K562 (cell line): ENCODE data around the gene NDUFB8. TPM values are rescaled to one million over a fixed set of nuclear protein-coding genes. Genes with fewer than 3 reads are reported as not detected.

Experiments used
- ATAC-seq: fragments of 200-7000 bp; cut with Tn5 transposase; 3 replicates; pipeline ENCODE4 v1.9.1; 2020; ENCODE audit warnings: moderate library complexity
- BruUV-seq: library from RNA; stranded (reverse); fragments of 400-500 nt; replicated peaks from 2 replicates; lab custom pipeline; 2021; lab: Mats Ljungman, UMichigan
- CTCF ChIA-PET: fragments of 300-600 bp; formaldehyde crosslinking; extraction: SDS; loops from one replicate; lab custom pipeline; 2021; ENCODE audit warnings: low intra/inter-chr PET ratio; lab: Yijun Ruan, JAX
- POLR2A ChIA-PET: fragments of 300-600, 350-650 bp; sonication (Branson Sonifier 250); formaldehyde crosslinking; extraction: SDS; loops from one replicate; lab custom pipeline; 2021; ENCODE audit warnings: antibody characterized with exemption, inconsistent platforms; lab: Yijun Ruan, JAX
- DNase-seq, 4 experiments: peaks; one replicate each; pipeline versions ENCODE4 v3.0.0 to v3.0.0-alpha.2; 2011 to 2018; ENCODE audit warnings: low spot score in 3 of 4, mixed read lengths in 3 of 4; ENCODE audit errors: extremely low read depth in 1 of 4
- FAIRE-seq: peaks from 2 replicates; lab custom pipeline; 2011; peaks lifted over from hg19 to GRCh38; lab: Jason Lieb, UNC
- H2AFZ ChIP-seq: 2 replicates; pipeline ENCODE4 v1.6.0; 2011; ENCODE audit warnings: low read depth, low read length, control low read depth, inconsistent platforms
- H3K27ac ChIP-seq: fragments of 200-600 bp; 3 replicates; pipeline ENCODE4 v1.8.0; 2011; ENCODE audit warnings: low read depth, mild to moderate bottlenecking, control low read depth, inconsistent platforms, low read length, moderate library complexity, mixed read lengths; ENCODE audit errors: extremely low read depth
- H3K27me3 ChIP-seq, 2 experiments: fragments of 300-600 bp in 1 of 2; 2 replicates in 1 of 2; 3 replicates in 1 of 2; pipeline versions ENCODE4 v1.6.0 to v1.8.0; 2011; ENCODE audit warnings: inconsistent platforms in 2 of 2, low read length in 2 of 2, mild to moderate bottlenecking in 1 of 2, mixed read lengths in 1 of 2, moderate library complexity in 1 of 2; ENCODE audit not compliant: control insufficient read depth in 2 of 2, insufficient read depth in 2 of 2
- H3K36me3 ChIP-seq: fragments of 300-600 bp; 3 replicates; pipeline ENCODE4 v1.8.0; 2011; ENCODE audit warnings: mild to moderate bottlenecking, low read length, inconsistent platforms; ENCODE audit not compliant: control insufficient read depth, insufficient read depth
- H3K4me1 ChIP-seq, 2 experiments: fragments of 200-600 bp in 1 of 2; replicated peaks in 1 of 2; 2 replicates in 1 of 2; 3 replicates in 1 of 2; pipeline versions ENCODE4 v1.5.1 to v1.8.0; 2011; ENCODE audit warnings: inconsistent platforms in 2 of 2, low read length in 2 of 2, mild to moderate bottlenecking in 1 of 2, mixed read lengths in 1 of 2, moderate library complexity in 1 of 2; ENCODE audit not compliant: control insufficient read depth in 2 of 2, insufficient read depth in 2 of 2
- H3K4me2 ChIP-seq: 2 replicates; pipeline ENCODE4 v1.6.1; 2011; ENCODE audit warnings: low read length, control low read depth, inconsistent platforms, mixed read lengths; ENCODE audit not compliant: insufficient read depth
- H3K4me3 ChIP-seq: fragments of 200-600 bp; sonication (generic), shearing (Covaris generic); 2 replicates; pipeline ENCODE4 v1.5.1; 2016; ENCODE audit warnings: control low read depth, inconsistent platforms
- H3K79me2 ChIP-seq: fragments of 200-600 bp; 3 replicates; pipeline ENCODE4 v1.8.0; 2011; ENCODE audit warnings: low read length, inconsistent platforms; ENCODE audit not compliant: control insufficient read depth, insufficient read depth
- H3K9ac ChIP-seq, 2 experiments: 2 replicates each; pipeline versions ENCODE4 v1.6.0 to v1.6.1; 2011; ENCODE audit warnings: low read depth in 2 of 2, low read length in 2 of 2, control low read depth in 1 of 2, inconsistent platforms in 1 of 2, mild to moderate bottlenecking in 1 of 2, mixed read lengths in 1 of 2; ENCODE audit not compliant: insufficient read depth in 1 of 2
- H3K9me1 ChIP-seq: one replicate; pipeline ENCODE4 v1.6.0; 2011; ENCODE audit warnings: inconsistent platforms, mild to moderate bottlenecking, low read length, moderate library complexity; ENCODE audit not compliant: control insufficient read depth, insufficient read depth
- H3K9me3 ChIP-seq: replicated peaks from 2 replicates; pipeline ENCODE4 v1.5.1; 2011; ENCODE audit warnings: low read depth, low read length, inconsistent platforms; ENCODE audit not compliant: control insufficient read depth, insufficient read depth
- H4K20me1 ChIP-seq: replicated peaks from 2 replicates; pipeline ENCODE4 v1.6.1; 2011; ENCODE audit warnings: low read length, inconsistent platforms, mixed read lengths; ENCODE audit not compliant: control insufficient read depth, insufficient read depth
- BCOR ChIP-seq: fragments of 450-650 bp; IDR thresholded peaks from 2 replicates; pipeline ENCODE4 v1.6.1; 2016
- CBFB ChIP-seq: sonication (generic); formaldehyde crosslinking; IDR thresholded peaks from 2 replicates; pipeline ENCODE4 v1.4.0; 2020; ENCODE audit warnings: mild to moderate bottlenecking, missing genetic modification reagents
- DEAF1 ChIP-seq: fragments of 450-650 bp; formaldehyde crosslinking; IDR thresholded peaks from 2 replicates; pipeline ENCODE4 v1.4.0; 2020; ENCODE audit warnings: mild to moderate bottlenecking, moderate library complexity
- ELF2 ChIP-seq: fragments of 250-450 bp; sonication (Bioruptor Pico); IDR thresholded peaks from 2 replicates; pipeline ENCODE4 v1.5.0; 2021; ENCODE audit warnings: mild to moderate bottlenecking
- MYNN ChIP-seq, 2 experiments: sonication (generic); formaldehyde crosslinking in 1 of 2; IDR thresholded peaks; 2 replicates each; pipeline versions ENCODE4 v1.5.0 to v1.6.1; 2016 to 2020; ENCODE audit warnings: antibody characterized with exemption in 1 of 2, missing genetic modification reagents in 1 of 2
- SPI1 ChIP-seq: IDR thresholded peaks from 2 replicates; pipeline ENCODE4 v1.6.1; 2011; ENCODE audit warnings: low read depth, low read length, control low read depth, borderline replicate concordance
- TBL1XR1 ChIP-seq, 2 experiments: IDR thresholded peaks; 2 replicates each; pipeline ENCODE4 v1.6.1; 2012; ENCODE audit warnings: improper control_type of control experiment in 2 of 2, low read length in 2 of 2, mild to moderate bottlenecking in 1 of 2
- ZNF253 ChIP-seq: fragments of 250-450 bp; sonication (Bioruptor Pico); conservative IDR thresholded peaks from 2 replicates; pipeline ENCODE4 v1.6.1; 2021; ENCODE audit warnings: mild to moderate bottlenecking
- ZNF384 ChIP-seq: IDR thresholded peaks from 2 replicates; pipeline ENCODE4 v1.6.1; 2012; ENCODE audit warnings: low read depth, low read length, improper control_type of control experiment
- WGBS: fragments of 100-300 bp; shearing (Covaris generic); methylation state at CpG from one replicate; pipeline ENCODE4 v1.1.6; 2016; ENCODE audit warnings: low coverage, mixed read lengths; ENCODE audit not compliant: insufficient coverage; ENCODE audit errors: missing lambda C conversion rate; 5-methylcytosine and 5-hydroxymethylcytosine counted together
- in situ Hi-C: fragments of 300-500 bp; cut with MboI; formaldehyde crosslinking; loops from 4 replicates; pipeline ENCODE4 v1.15.0; 2018; ENCODE audit warnings: inconsistent platforms, mixed read lengths
- intact Hi-C: fragments of 100-400 bp; cut with micrococcal nuclease; formaldehyde crosslinking; loops from 2 replicates; pipeline ENCODE4 v1.14.2; 2022
- polyA plus RNA-seq, 8 experiments: library from polyadenylated mRNA; depleted of rRNA in 4 of 8; stranded (reverse) in 5 of 8; unstranded in 3 of 8; fragments of >200 nt; fragmentation: Nextera tagmentation in 2 of 8; fragmentation: Illumina TruSeq in 1 of 8; extraction: Ambion mirVana in 2 of 8; extraction: Trizol in 1 of 8; gene quantifications; 2 replicates each; pipeline versions ENCODE4 v1.2.1 to v1.2.3, GENCODE V29; 2011 to 2014; ENCODE audit warnings: inconsistent platforms in 1 of 8, missing spikeins in 1 of 8
- total RNA-seq, 7 experiments: library from RNA; depleted of rRNA in 6 of 7; stranded (reverse); fragments of >200 nt in 6 of 7; fragmentation: Illumina TruSeq in 2 of 7; extraction: Trizol in 2 of 7; gene quantifications; 2 replicates each; pipeline versions ENCODE4 v1.2.1 to v1.2.3, GENCODE V29; 2011 to 2021; ENCODE audit warnings: low replicate concordance in 1 of 7
- TF ChIP-seq, protein P1 (sequence below), 3 experiments: IDR thresholded peaks in 2 of 3; conservative IDR thresholded peaks in 1 of 3; 2 replicates each; pipeline ENCODE4 v1.5.1; 2011 to 2012; ENCODE audit warnings: low read length in 3 of 3, mild to moderate bottlenecking in 3 of 3, control low read depth in 2 of 3, improper control_type of control experiment in 1 of 3, inconsistent platforms in 1 of 3, low read depth in 1 of 3, mixed read lengths in 1 of 3, moderate library complexity in 1 of 3; ENCODE audit not compliant: insufficient read depth in 2 of 3
- TF ChIP-seq, protein P2 (sequence below): fragments of 450-650 bp; formaldehyde crosslinking; IDR thresholded peaks from 2 replicates; pipeline ENCODE4 v1.4.0; 2020; ENCODE audit warnings: mild to moderate bottlenecking, moderate library complexity

Gene NDUFB8
- total and polyA plus RNA-seq, 9 of the 15 experiments (the other 6 are each of a cell fraction or from before 2014, with no cell fraction given) = 131 to 360 (median 199) TPM

GRCh38 chr10:100508691-100509150 is 20.9 kb downstream of the NDUFB8 start:
- Histone ChIP-seq H3K9me1 (no peaks in the 10 kb centered on the region), H4K20me1 (no peaks in the 10 kb centered on the region), H3K9me3 (no peaks in the 10 kb centered on the region), H3K4me1 (peaks cover 0 to 4% of the 10 kb centered on the region in 2 experiments; a peak in 2 of 5 replicates), H2AFZ (no peak overlapping the region), H3K9ac (no peak overlapping the region), H3K79me2 (no peaks in the 10 kb centered on the region), H3K27me3 (no peaks in the 10 kb centered on the region), H3K4me2 (no peak overlapping the region), H3K27ac (no peak overlapping the region), H3K4me3 (no peak overlapping the region), H3K36me3 (no peaks in the 10 kb centered on the region)
- ChIA-PET CTCF (interaction anchor here (0.6 to 3.7 kb wide), 6 partner anchors 72 to 218 kb away, joined by 3 to 44 read pairs (median 3); no protein-coding TSS in a partner anchor), POLR2A (interaction anchor here (0.8 kb wide), 1 partner anchor 634 kb away, joined by 3 read pairs; no protein-coding TSS in a partner anchor)
- in situ Hi-C loops = loop anchor here (5.0 to 10.0 kb wide), 3 partner anchors 71 to 664 kb away; no protein-coding TSS in a partner anchor
- intact Hi-C loops = loop anchor here (1.0 to 2.0 kb wide), 2 partner anchors 75 to 166 kb away; no protein-coding TSS in a partner anchor
- no TSS peak for BruUV-seq
- 33% methylated on average over 3 of the region's 3 CpGs for whole genome bisulfite sequencing
- DNase-seq (peak; percentile 48 to 65 (median 62)), ATAC-seq (peak; percentile 98), FAIRE-seq (peak; percentile 87)
- no peak for TF ChIP-seq ELF2 (CRISPR knock-in tag)
- no peak for TF ChIP-seq CBFB
- TF ChIP-seq MYNN (IDR thresholded peaks at IDR 0.05) = peak; percentile 71; the same call in 1 of the 2 replicates
- no peak for TF ChIP-seq MYNN (CRISPR knock-in tag; IDR thresholded peaks at IDR 0.05)
- no peak for TF ChIP-seq BCOR
- TF ChIP-seq ZNF384 = no peak
- no peak for TF ChIP-seq TBL1XR1 (IDR thresholded peaks at IDR 0.05; ENCODE audit: low read length in 2 of 2)
- peak; percentile 39; the same call in 1 of the 2 replicates for TF ChIP-seq DEAF1 (CRISPR knock-in tag)
- TF ChIP-seq, protein P1, sequence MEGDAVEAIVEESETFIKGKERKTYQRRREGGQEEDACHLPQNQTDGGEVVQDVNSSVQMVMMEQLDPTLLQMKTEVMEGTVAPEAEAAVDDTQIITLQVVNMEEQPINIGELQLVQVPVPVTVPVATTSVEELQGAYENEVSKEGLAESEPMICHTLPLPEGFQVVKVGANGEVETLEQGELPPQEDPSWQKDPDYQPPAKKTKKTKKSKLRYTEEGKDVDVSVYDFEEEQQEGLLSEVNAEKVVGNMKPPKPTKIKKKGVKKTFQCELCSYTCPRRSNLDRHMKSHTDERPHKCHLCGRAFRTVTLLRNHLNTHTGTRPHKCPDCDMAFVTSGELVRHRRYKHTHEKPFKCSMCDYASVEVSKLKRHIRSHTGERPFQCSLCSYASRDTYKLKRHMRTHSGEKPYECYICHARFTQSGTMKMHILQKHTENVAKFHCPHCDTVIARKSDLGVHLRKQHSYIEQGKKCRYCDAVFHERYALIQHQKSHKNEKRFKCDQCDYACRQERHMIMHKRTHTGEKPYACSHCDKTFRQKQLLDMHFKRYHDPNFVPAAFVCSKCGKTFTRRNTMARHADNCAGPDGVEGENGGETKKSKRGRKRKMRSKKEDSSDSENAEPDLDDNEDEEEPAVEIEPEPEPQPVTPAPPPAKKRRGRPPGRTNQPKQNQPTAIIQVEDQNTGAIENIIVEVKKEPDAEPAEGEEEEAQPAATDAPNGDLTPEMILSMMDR (IDR thresholded peaks at IDR 0.05 in 2 of 3, conservative IDR thresholded peaks at IDR 0.05 in 1 of 3; ENCODE audit: insufficient read depth in 2 of 3, low read depth in 1 of 3, low read length in 3 of 3) = peak; percentile 67 to 78 (median 74)
- no peak for TF ChIP-seq ZNF253
- TF ChIP-seq SPI1 = no peak
- TF ChIP-seq, protein P2, sequence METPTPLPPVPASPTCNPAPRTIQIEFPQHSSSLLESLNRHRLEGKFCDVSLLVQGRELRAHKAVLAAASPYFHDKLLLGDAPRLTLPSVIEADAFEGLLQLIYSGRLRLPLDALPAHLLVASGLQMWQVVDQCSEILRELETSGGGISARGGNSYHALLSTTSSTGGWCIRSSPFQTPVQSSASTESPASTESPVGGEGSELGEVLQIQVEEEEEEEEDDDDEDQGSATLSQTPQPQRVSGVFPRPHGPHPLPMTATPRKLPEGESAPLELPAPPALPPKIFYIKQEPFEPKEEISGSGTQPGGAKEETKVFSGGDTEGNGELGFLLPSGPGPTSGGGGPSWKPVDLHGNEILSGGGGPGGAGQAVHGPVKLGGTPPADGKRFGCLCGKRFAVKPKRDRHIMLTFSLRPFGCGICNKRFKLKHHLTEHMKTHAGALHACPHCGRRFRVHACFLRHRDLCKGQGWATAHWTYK (CRISPR knock-in tag) = no peak
